SHP77 treated with DMSO at 0.1 percent for 48 hours (cell line): Measurements from ENCODE around the gene RBM33.
"Not testable (repeated sequence)": the region's sequence is repeated elsewhere in the genome, so short reads cannot be mapped to it uniquely, and the experiment has no call there.

Experiments
- DNase-seq: peaks from one replicate; lab custom pipeline; 2025; lab: John Stamatoyannopoulos, UW

Gene RBM33

GRCh38 chr7:155809332-155809946 is 165.0 kb downstream of the RBM33 start:
- DNase-seq: no peak

- DNase-seq: no peak
These were observed 165.7 kb downstream of the RBM33 start for GRCh38 chr7:155809947-155810769.

- DNase-seq: no peak
These were observed 166.5 kb downstream of the RBM33 start for GRCh38 chr7:155810770-155811559.

GRCh38 chr7:155811560-155811894 is 167.1 kb downstream of the RBM33 start:
- DNase-seq: no peak

GRCh38 chr7:155811895-155812761 is 167.7 kb downstream of the RBM33 start, which contains the start of gene SHH:
SHH (minus strand) TSS chr7:155812463; CDS start chr7:155812122, 341 bp downstream.
- no peak for DNase-seq

- DNase-seq: no peak
These were observed 168.7 kb downstream of the RBM33 start for GRCh38 chr7:155813125-155813524.

GRCh38 chr7:155813546-155814315 is 169.3 kb downstream of the RBM33 start:
- no peak for DNase-seq

- no peak for DNase-seq
These were observed 170.1 kb downstream of the RBM33 start for GRCh38 chr7:155814316-155815276.

GRCh38 chr7:155815332-155816191 is 171.1 kb downstream of the RBM33 start:
- DNase-seq: no peak

GRCh38 chr7:155816192-155816508 is 171.7 kb downstream of the RBM33 start:
- DNase-seq: no peak

GRCh38 chr7:155816996-155817395 is 172.5 kb downstream of the RBM33 start:
- DNase-seq: no peak

- not testable (repeated sequence) for DNase-seq
These were observed 173.1 kb downstream of the RBM33 start for GRCh38 chr7:155817515-155817914.

GRCh38 chr7:155818154-155818819 is 173.8 kb downstream of the RBM33 start:
- DNase-seq: no peak

- no peak for DNase-seq
These were observed 174.3 kb downstream of the RBM33 start for GRCh38 chr7:155818820-155819168.

- no peak for DNase-seq
These were observed 174.7 kb downstream of the RBM33 start for GRCh38 chr7:155819186-155819585.

- DNase-seq: no peak
These were observed 175.8 kb downstream of the RBM33 start for GRCh38 chr7:155820246-155820645.

GRCh38 chr7:155820788-155821187 is 176.3 kb downstream of the RBM33 start:
- no peak for DNase-seq

- DNase-seq: no peak
These were observed 177.4 kb downstream of the RBM33 start for GRCh38 chr7:155821851-155822250.
